IPS-15b (cell line): ENCODE measurements around the gene GSKIP.

Source experiments
- H3K27me3 ChIP-seq: one replicate; pipeline ENCODE4 v1.6.1; 2013; ENCODE audit warnings: low read length; ENCODE audit not compliant: control insufficient read depth, insufficient read depth
- H3K36me3 ChIP-seq: one replicate; pipeline ENCODE4 v1.6.1; 2013; ENCODE audit warnings: low read length; ENCODE audit not compliant: control insufficient read depth, insufficient read depth
- H3K4me1 ChIP-seq: one replicate; pipeline ENCODE4 v1.6.1; 2013; ENCODE audit warnings: mild to moderate bottlenecking, low read length; ENCODE audit not compliant: control insufficient read depth, insufficient read depth
- H3K4me3 ChIP-seq: one replicate; pipeline ENCODE4 v1.5.1; 2013; ENCODE audit warnings: low read depth, low read length
- H3K9ac ChIP-seq: one replicate; pipeline ENCODE4 v1.6.1; 2013; ENCODE audit warnings: low read depth, mild to moderate bottlenecking, low read length
- H3K9me3 ChIP-seq: one replicate; pipeline ENCODE4 v1.6.1; 2013; ENCODE audit warnings: mild to moderate bottlenecking, low read length; ENCODE audit not compliant: control insufficient read depth, insufficient read depth

GSKIP gene

DNA sequence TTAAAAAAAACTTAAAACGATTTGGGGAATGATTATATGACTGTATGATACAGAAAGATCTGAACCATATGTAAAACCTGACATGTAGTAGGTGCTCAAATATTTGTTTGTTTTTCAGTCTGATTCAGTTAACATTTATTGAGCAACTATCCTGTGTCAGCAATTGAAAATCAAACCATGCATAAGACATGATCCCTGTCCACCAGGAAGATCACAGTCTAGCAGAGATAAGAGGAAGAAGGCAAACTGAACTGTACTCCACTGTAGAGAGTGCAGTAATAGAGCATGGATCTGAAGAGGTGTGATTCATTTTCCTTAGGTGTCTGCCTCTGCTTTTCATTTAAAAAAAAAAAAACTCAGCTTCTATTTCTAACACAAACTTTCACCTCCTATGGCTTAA lies 20.7 kb downstream of the GSKIP start:
- H3K4me1 ChIP-seq, result no peaks in the 10 kb centered on the region
- H3K36me3 ChIP-seq, result peaks cover 6% of the 10 kb centered on the region
- H3K4me3 ChIP-seq, result no peak overlapping the region

GRCh38 chr14:96384740-96385139 lies 21.4 kb downstream of the GSKIP start:
- no peak overlapping the region for H3K4me3 ChIP-seq
- no peaks in the 10 kb centered on the region for H3K27me3 ChIP-seq
- H3K9ac ChIP-seq, result no peak overlapping the region
- H3K36me3 ChIP-seq, result peaks cover 6% of the 10 kb centered on the region
- H3K9me3 ChIP-seq, result no peaks in the 10 kb centered on the region
- H3K4me1 ChIP-seq, result no peaks in the 10 kb centered on the region

More for the DNA sequence above, 20.7 kb downstream of the GSKIP start:
- Histone ChIP-seq H3K9ac (no peak overlapping the region), H3K27me3 (no peaks in the 10 kb centered on the region), H3K9me3 (no peaks in the 10 kb centered on the region)

DNA sequence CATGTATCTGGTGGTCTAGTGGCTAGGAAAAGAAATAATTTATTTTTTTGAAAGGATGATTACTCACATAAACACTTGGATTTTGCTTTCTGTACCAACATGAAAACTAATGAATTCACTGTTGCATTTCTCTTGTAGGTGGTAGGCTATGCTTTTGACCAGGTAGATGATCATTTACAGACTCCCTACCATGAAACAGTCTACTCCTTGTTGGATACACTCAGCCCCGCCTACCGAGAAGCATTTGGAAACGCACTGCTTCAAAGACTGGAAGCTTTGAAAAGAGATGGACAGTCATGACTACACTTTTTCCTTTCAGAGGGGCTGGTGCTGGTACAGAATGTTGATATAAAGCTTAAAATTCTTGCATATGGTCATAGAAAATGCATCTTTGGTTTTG lies 22.1 kb downstream of the GSKIP start:
- peaks cover 6% of the 10 kb centered on the region for H3K36me3 ChIP-seq
- no peaks in the 10 kb centered on the region for H3K9me3 ChIP-seq
- H3K4me3 ChIP-seq, result no peak overlapping the region
- H3K9ac ChIP-seq, result no peak overlapping the region
- H3K4me1 ChIP-seq, result no peaks in the 10 kb centered on the region
- H3K27me3 ChIP-seq, result peaks cover 4% of the 10 kb centered on the region

DNA sequence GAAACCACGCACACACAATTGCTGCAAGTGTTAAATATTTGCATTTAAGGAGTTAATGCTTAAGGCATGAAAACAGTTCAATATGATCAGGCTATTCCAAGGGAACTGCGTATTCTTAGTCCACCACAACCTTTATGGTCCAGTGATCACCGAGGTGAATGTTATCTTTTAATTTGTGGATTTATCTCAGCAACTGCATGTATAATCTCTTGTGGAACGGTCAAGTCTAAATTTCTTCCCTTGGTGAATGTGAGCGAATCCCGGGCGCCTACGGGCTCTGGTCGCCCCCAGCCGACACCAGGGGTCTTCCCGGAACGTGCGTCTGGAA lies 27.6 kb downstream of the GSKIP start:
- Histone ChIP-seq H3K4me1 (no peaks in the 10 kb centered on the region), H3K27me3 (peaks cover 20% of the 10 kb centered on the region), H3K36me3 (no peaks in the 10 kb centered on the region), H3K9me3 (no peaks in the 10 kb centered on the region), H3K4me3 (peak overlapping the region; percentile 86), H3K9ac (no peak overlapping the region)

DNA sequence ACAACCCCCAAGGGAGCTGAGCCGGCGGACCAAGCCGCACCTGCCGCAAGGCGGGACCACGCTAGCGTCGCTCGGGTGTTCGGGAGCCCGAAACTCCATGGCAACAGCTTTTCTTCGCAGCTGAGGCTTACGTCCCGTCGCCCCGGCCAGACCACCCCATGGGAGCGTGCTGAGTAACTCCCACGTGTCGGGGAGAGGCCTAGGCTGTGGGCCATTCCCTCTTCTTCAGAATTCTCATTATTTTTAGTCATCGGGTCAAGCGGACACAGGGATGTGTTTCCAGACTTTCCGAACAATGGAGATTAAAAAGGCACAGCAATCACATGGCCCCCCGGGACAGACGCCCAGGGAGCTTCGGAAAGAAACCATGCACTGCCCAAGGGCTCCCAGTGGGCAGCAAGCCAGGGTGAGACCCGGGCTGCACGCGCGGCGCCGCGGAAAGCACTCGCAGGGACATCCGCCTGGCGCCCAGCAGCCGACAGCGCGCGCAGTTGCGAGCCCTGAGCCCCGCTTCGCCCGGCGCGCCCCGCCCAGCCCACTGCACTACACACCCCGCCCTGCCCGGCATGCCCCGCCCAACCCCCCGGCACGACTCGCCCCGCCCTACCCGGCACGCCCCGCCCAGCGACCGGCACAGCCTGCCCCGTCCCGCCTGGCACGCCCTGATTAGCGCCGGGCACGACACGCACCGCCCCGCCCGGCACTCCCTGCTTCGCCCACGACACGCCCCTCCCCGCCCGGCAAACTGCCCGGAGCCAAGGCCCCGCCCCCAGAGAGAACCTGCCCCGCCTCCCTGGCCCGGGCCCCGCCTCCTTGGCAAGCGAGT lies 28.2 kb downstream of the GSKIP start:
- H3K9me3 ChIP-seq, result no peaks in the 10 kb centered on the region
- H3K36me3 ChIP-seq, result no peaks in the 10 kb centered on the region
- peak overlapping the region; percentile 87 for H3K4me3 ChIP-seq
- H3K27me3 ChIP-seq, result peaks cover 20% of the 10 kb centered on the region
- no peak overlapping the region for H3K9ac ChIP-seq
- H3K4me1 ChIP-seq, result no peaks in the 10 kb centered on the region

- no peaks in the 10 kb centered on the region for H3K4me1 ChIP-seq
- no peak overlapping the region for H3K9ac ChIP-seq
Measured at GRCh38 chr14:96393071-96393691, 29.9 kb downstream of the GSKIP start.

DNA sequence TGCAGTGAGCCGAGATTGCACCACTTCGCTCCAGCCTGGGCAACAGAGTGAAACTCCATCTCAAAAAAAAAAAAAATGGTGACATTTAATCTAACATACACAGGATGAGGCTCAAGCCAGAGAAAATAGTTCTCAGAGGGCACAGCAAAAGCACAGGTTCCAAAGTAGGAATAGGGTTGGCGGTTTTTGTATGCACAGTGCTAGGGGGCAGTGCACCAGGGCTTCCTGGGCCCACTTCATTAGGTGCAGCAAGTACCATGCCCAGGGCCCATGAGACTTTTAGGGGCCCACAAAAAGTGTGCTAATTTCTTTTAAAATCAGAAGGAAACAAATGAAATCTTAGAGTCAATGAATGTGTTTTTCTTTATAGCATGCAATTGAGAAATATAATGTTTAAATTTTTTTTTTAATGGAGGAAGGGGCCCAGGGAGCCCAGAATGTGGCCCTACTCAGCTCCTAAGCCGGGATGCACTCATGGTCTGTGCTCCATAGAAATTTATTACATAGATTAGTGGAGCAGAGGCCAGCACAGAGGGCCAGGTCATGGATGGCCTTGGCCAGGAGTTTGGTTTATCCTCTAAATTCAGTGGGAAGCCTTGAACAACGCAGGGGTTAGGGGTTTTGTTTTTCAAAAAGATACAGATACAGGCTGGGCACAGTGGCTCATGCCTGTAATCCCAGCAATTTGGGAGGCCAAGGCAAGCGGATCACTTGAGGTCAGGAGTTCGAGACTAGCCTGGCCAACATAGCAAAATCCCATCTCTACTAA lies 30.9 kb downstream of the GSKIP start:
- Histone ChIP-seq H3K4me1 (no peaks in the 10 kb centered on the region), H3K36me3 (no peaks in the 10 kb centered on the region), H3K27me3 (peaks cover 20% of the 10 kb centered on the region), H3K4me3 (no peak overlapping the region), H3K9me3 (no peaks in the 10 kb centered on the region), H3K9ac (no peak overlapping the region)

More at GRCh38 chr14:96393071-96393691, 29.9 kb downstream of the GSKIP start:
- Histone ChIP-seq H3K9me3 (no peaks in the 10 kb centered on the region), H3K4me3 (peak overlapping the region; percentile 28), H3K36me3 (no peaks in the 10 kb centered on the region), H3K27me3 (peaks cover 20% of the 10 kb centered on the region)

- H3K9ac ChIP-seq, result no peak overlapping the region
- H3K4me1 ChIP-seq, result no peaks in the 10 kb centered on the region
- no peak overlapping the region for H3K4me3 ChIP-seq
- peaks cover 2% of the 10 kb centered on the region for H3K27me3 ChIP-seq
- H3K36me3 ChIP-seq, result no peaks in the 10 kb centered on the region
- H3K9me3 ChIP-seq, result no peaks in the 10 kb centered on the region
Measured at GRCh38 chr14:96398432-96398831, 35.1 kb downstream of the GSKIP start.

DNA sequence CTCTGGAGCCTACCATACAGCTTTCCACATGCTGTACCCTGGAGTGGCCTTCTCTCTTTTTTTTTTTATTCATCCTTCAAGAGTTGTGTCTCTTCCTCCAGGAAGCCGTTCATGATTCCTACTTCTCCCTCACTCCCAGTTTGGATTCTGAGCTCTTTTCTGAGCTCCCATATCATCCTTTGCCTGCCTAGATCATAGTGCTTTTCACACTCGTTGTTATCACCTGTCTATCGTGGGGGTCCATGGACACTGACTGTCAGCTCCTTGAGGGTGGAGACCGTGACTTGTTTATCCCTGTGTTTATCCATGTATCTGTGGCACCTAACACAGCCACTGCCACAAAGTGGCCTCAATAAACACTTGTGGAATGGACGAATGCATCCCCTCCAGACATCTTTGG lies 35.6 kb downstream of the GSKIP start:
- Histone ChIP-seq H3K27me3 (no peaks in the 10 kb centered on the region), H3K9ac (no peak overlapping the region), H3K36me3 (no peaks in the 10 kb centered on the region), H3K9me3 (no peaks in the 10 kb centered on the region), H3K4me1 (no peaks in the 10 kb centered on the region), H3K4me3 (no peak overlapping the region)

DNA sequence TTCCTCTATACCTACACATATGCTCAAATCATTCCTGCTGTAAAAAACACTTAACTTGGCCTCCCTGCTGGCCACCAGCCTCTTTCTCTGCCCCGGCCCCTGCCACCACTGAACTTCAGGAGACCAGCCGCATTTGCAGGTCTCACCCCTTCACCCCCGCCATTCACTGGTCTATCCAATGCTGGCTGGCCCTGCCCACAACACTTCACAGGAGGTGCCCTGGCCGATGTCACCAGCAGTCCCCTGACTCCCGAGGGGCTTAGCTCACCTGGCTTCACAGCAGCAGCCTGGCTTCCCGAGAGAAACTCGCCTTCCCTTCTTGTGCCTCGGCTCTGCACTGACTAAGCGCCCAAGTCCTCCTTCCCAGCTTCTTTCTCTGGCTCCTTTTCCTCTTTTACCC lies 36.1 kb downstream of the GSKIP start:
- Histone ChIP-seq H3K9me3 (no peaks in the 10 kb centered on the region), H3K4me1 (no peaks in the 10 kb centered on the region), H3K27me3 (no peaks in the 10 kb centered on the region), H3K4me3 (no peak overlapping the region), H3K36me3 (no peaks in the 10 kb centered on the region), H3K9ac (no peak overlapping the region)

DNA sequence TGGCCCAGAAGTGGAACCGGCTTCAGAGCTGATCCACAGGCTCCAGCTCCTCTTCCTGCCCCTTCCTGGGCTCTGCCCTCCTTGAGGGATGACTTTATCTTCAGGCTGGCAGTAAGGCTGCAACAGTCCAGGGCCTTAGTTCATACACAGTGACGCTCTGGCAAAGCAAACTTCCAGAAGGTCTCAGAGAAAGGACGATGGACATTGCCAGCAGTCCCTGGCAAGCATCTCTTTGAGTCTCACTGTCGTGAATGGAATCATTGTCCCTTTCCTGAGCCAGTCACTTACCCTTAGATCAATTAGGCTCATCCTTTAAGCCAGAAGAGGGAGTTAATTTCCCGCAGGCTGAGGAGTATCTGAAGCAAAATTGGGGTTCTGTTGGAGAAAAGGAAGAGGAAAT lies 37.2 kb downstream of the GSKIP start:
- Histone ChIP-seq H3K4me3 (no peak overlapping the region), H3K4me1 (no peaks in the 10 kb centered on the region), H3K9ac (no peak overlapping the region), H3K36me3 (no peaks in the 10 kb centered on the region), H3K9me3 (no peaks in the 10 kb centered on the region), H3K27me3 (no peaks in the 10 kb centered on the region)

DNA sequence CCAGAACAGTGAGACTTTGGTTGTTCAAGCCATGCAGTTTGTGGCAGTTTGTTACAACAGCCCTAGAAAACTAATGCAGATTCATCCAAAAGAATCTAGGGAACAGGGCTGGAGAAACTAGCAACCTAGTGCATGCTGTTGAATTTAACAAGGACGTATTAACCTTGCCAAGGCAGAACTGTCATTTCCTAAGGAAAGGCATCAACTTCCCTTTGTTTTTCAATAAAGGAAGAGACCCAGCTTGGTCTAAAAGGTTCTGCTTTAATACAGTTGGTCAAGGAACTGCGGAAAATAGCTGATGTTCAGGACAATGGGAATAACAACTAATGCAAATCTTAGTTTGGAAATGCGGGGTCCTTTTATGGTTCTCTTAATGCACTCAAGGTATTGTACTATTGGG lies 40.1 kb downstream of the GSKIP start:
- H3K27me3 ChIP-seq, result no peaks in the 10 kb centered on the region
- H3K36me3 ChIP-seq, result no peaks in the 10 kb centered on the region
- H3K9me3 ChIP-seq, result no peaks in the 10 kb centered on the region
- H3K9ac ChIP-seq, result no peak overlapping the region
- no peaks in the 10 kb centered on the region for H3K4me1 ChIP-seq
- H3K4me3 ChIP-seq, result no peak overlapping the region
